T-helper 22 cell (primary cell): Measurements from ENCODE around the gene BABAM2.

Experiments used
- DNase-seq: peaks from one replicate; pipeline ENCODE4 v3.0.0-alpha.2; 2020; ENCODE audit warnings: low read depth

BABAM2 gene

DNA sequence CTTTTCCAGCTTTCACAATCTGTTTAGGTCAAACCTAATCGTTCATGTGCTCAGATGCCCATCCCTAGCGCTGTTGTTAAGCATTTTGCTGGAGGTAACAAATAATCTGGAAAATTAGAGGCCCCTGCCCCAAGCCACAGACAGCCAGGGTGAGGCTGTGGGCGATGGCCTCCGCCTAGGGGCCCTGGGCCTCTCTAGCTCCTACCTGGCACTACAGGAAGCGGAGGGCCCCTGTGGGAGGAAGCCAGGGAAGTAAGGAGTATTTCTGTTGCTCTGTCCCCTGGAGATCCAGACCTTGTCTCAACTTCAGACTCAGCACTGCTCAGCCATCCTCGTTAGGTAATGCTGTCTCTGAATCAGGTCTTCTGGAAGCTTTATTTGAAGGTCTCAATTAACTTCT lies 489.7 kb downstream of the BABAM2 start:
- no peak for DNase-seq

DNA sequence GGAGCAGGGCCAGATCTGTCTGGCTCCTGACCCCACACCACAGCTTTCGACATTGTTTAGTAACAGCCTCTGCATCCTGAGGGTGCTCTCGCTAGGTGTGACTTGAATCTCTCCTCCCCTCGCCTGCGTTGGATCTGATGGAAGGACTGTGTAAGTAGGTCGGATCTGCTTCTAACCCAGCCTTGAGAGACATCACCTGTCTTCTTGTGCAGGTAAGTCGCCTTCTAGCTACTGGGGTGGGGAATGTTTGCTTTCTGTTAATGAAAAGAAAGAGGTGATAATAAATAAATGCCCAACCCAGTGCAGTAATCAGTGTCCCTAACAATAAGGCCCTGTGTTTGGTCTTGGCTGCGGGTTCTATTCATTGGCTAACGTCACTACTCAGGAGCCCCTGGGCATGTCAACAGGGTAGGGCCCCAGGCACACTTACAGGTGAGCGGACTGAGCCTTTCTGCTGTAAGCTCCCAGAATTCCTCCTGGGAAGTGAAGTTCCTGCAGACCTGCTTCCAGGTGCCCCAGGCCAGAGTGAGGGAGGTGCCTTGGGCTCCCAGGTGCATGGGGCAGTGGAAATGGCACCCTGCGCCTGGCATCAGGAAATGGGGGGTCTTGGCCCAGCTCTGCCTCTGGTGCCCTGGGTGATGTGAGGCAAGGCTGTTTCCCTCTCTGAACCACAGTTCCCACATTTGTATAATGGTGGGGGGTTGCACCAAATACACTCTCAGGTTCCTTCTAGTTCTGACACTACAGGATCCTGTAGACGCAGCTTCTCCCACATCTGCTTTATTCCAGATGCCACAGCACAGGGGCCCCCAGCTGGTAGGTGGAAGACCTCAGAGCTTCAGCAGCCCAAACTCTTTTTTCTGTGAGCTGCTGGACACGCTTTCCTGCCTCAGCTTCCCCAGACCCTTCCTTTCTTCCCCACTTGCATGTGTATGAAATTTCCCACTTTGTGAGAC lies 491.0 kb downstream of the BABAM2 start:
- no peak for DNase-seq

DNA sequence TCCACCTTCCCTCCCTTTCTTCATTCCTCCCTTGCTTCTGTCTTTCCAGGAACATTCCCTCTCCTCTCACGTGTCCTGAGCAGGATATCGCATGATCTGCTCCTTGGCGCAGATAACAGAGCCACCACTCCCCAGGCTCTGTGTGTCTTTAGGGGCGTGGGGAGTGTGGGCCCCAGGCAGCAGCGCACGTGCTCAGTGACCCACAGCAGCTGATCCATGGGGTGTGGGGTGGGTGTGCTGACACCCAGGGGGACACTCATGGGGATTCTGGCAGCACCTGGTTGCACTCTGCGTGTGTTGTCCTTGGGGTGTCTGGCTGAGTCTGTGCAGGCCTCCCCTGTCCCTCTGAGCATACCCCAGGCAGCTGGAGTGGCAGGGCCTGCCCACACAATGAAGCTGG lies 492.2 kb downstream of the BABAM2 start:
- no peak for DNase-seq

DNA sequence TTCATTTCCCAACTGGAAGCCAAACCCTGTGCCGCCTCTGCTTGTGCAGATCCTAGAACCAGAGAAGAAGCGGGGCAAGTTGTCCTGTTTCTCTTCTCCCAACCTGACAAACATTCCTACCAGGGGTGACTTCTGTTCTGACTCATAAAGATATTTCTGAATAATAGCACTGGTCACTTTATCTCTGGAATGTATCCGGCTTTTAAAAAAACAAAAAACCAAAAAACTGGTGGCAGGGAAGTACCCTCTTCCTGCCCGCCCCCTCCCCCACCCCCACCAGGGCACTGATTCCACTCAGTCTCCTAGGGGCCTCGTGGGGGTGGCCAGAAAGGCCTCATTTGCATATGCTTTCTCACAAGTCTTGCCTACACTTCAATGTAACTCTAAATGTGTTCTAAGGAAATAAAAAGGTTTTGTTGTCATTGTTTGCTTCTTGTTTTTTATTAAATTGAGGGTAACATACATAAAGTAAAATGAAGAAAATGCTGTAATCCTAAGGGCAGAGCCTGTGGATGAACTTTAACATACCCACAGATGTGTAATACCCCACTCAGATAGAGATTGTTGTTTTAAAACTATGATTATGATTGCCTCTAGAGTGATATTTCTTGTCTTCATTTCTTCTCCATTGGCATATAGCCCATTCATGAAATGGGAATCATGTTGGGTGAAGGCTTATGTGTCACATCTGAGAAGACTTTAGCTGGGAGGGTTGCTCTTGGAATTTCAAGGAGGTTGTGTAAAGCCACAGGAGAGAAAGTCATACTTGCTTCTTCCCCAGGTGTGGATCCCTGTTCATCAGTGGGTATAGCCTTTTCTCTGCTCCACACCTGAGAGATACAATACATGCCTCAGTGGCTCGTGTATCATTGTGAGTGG lies 496.8 kb downstream of the BABAM2 start:
- no peak for DNase-seq
